Measurements from ENCODE around the gene GRIN3A. TPM values are rescaled to one million over a fixed set of nuclear protein-coding genes. Genes with fewer than 3 reads are reported as not detected.

The GRIN3A gene
- total RNA-seq, 1 experiment from 2014 or later, result not detected

- no peaks in the 10 kb centered on the region for H3K79me1 ChIP-seq (ENCODE audit: insufficient read depth, low read depth, low read length, poor library complexity, severe bottlenecking)
- H4K5ac ChIP-seq (ENCODE audit: insufficient read length, low read depth, low read length), result no peak overlapping the region
- no peak overlapping the region for H2BK5ac ChIP-seq (ENCODE audit: insufficient read length, low read length)
- H3K4ac ChIP-seq (ENCODE audit: low read depth, low read length), result no peak overlapping the region
- H3K56ac ChIP-seq (ENCODE audit: insufficient read length, low read depth, low read length), result no peak overlapping the region
- no peak overlapping the region for H2BK12ac ChIP-seq (ENCODE audit: insufficient read length, low read depth, low read length)
- H3K27ac ChIP-seq (ENCODE audit: insufficient read length, low read depth, low read length), result no peak overlapping the region
- Mint-ChIP-seq H3K27me3 (ENCODE audit: low read depth) (peaks cover 4% of the 10 kb centered on the region; the same call in 1 of the 2 replicates), H3K27ac (no peak overlapping the region), H3K4me3 (no peak overlapping the region), H3K36me3 (ENCODE audit: insufficient read depth in 1 of 3, low read depth in 3 of 3) (no peaks in the 10 kb centered on the region), H3K9me3 (no peaks in the 10 kb centered on the region), H3K4me1 (peaks cover 3 to 7% of the 10 kb centered on the region in 2 experiments; a peak in 3 of 4 replicates)
- no peaks in the 10 kb centered on the region for H3K79me2 ChIP-seq (ENCODE audit: insufficient read depth, low read length)
- no peak overlapping the region for H3T11ph ChIP-seq (ENCODE audit: low read length)
- H3K4me2 ChIP-seq (ENCODE audit: insufficient read depth, insufficient read length, low read length), result no peak overlapping the region
- H3K9me3 ChIP-seq (ENCODE audit: control insufficient read depth, low read depth, low read length), result no peaks in the 10 kb centered on the region
- H3K9ac ChIP-seq (ENCODE audit: extremely low read depth, insufficient read length, low read length), result no peak overlapping the region
- no peaks in the 10 kb centered on the region for H3K4me1 ChIP-seq (ENCODE audit: insufficient read depth, low read length)
- H2AFZ ChIP-seq (ENCODE audit: low read length), result no peak overlapping the region
- no peak overlapping the region for H2AK5ac ChIP-seq (ENCODE audit: insufficient read length, low read length)
- no peak overlapping the region for H4K8ac ChIP-seq (replicated peaks; ENCODE audit: insufficient read length, low read depth, low read length)
- no peak overlapping the region for H3K14ac ChIP-seq (ENCODE audit: insufficient read depth, low read length)
- H2BK15ac ChIP-seq (ENCODE audit: low read depth, low read length), result no peak overlapping the region
- no peak overlapping the region for H3K18ac ChIP-seq (ENCODE audit: insufficient read length, low read depth, low read length)
- no peak overlapping the region for H2BK20ac ChIP-seq (ENCODE audit: low read depth, low read length, poor library complexity, severe bottlenecking)
- no peaks in the 10 kb centered on the region for H4K20me1 ChIP-seq (ENCODE audit: control insufficient read depth, insufficient read depth, insufficient read length)
- no peak overlapping the region for H3K23ac ChIP-seq (ENCODE audit: insufficient read length, low read depth, low read length)
- TF ChIP-seq CTCF (conservative IDR thresholded peaks at IDR 0.05), result no peak
- no peak overlapping the region for H2BK120ac ChIP-seq (ENCODE audit: low read depth, low read length, poor library complexity, severe bottlenecking)
- no peaks in the 10 kb centered on the region for H3K23me2 ChIP-seq (ENCODE audit: insufficient read length, low read depth, low read length, poor library complexity, severe bottlenecking)
- DNase-seq, result no peak
- H3K27me3 ChIP-seq (ENCODE audit: insufficient read depth, low read length), result no peaks in the 10 kb centered on the region
- H4K91ac ChIP-seq (ENCODE audit: insufficient read length, low read depth, low read length), result no peak overlapping the region
These were observed 145.7 kb downstream of the GRIN3A start for GRCh38 chr9:101592788-101593187.

All from H9 (cell line).